ENCODE results near the gene LBX2. TPM values are rescaled to one million over a fixed set of nuclear protein-coding genes. Genes with fewer than 3 reads are reported as not detected.

Gene LBX2
- total and polyA plus RNA-seq, 9 of the 15 experiments (the other 6 are each of a cell fraction or from before 2014, with no cell fraction given) = 0.39 to 6.2 (median 1.8) TPM; not detected in 1

- TF ChIP-seq ETS1 (conservative IDR thresholded peaks at IDR 0.05; ENCODE audit: control insufficient read depth, low read depth, low read length) = no peak
- TF ChIP-seq ARID3A (IDR thresholded peaks at IDR 0.05; ENCODE audit: borderline replicate concordance, low read depth, low read length) = no peak
- no peak for TF ChIP-seq CCNT2 (IDR thresholded peaks at IDR 0.05; ENCODE audit: borderline replicate concordance, extremely low read depth, insufficient read length, low read depth, low read length)
- TF ChIP-seq PREB (CRISPR knock-in tag; IDR thresholded peaks at IDR 0.05) = no peak
- TF ChIP-seq ELK3 (CRISPR knock-in tag; IDR thresholded peaks at IDR 0.05) = no peak
- TF ChIP-seq ZEB2 (IDR thresholded peaks at IDR 0.05) = no peak
- TF ChIP-seq PHF8 (IDR thresholded peaks at IDR 0.05; ENCODE audit: borderline replicate concordance, low read length) = peak; percentile 41; the same call in 1 of the 2 replicates
- TF ChIP-seq ZBED1 (IDR thresholded peaks at IDR 0.05) = no peak
- TF ChIP-seq ZNF639 (CRISPR knock-in tag; conservative IDR thresholded peaks at IDR 0.05 in 1 of 2, IDR thresholded peaks at IDR 0.05 in 1 of 2) = peak in 1 of 2 experiments; percentile 75; a peak in 2 of 4 replicates
- TF ChIP-seq KAT2B (IDR thresholded peaks at IDR 0.05; ENCODE audit: low read depth, low read length) = no peak
- TF ChIP-seq CBFB (CRISPR knock-in tag; IDR thresholded peaks at IDR 0.05) = no peak
- 0 out of 2 replicates have a peak, but pooled peaks have one; percentile 44 for TF ChIP-seq ELF4 (CRISPR knock-in tag; IDR thresholded peaks at IDR 0.05)
- TF ChIP-seq SIRT6 (IDR thresholded peaks at IDR 0.05; ENCODE audit: low read depth, low read length) = no peak
Measured at GRCh38 chr2:74458132-74458937, 41.1 kb downstream of the LBX2 start, which contains the start of gene WBP1 (continued).

Data from K562 (cell line).